Measurements from ENCODE around the gene ROGDI. TPM values are rescaled to one million over a fixed set of nuclear protein-coding genes. Genes with fewer than 3 reads are reported as not detected.

The ROGDI gene
- total RNA-seq, 3 donors from 2014 or later (not counting 1 experiment from before 2014, with no cell fraction given), result 6.6 to 15.5 (median 7.5) TPM

DNA sequence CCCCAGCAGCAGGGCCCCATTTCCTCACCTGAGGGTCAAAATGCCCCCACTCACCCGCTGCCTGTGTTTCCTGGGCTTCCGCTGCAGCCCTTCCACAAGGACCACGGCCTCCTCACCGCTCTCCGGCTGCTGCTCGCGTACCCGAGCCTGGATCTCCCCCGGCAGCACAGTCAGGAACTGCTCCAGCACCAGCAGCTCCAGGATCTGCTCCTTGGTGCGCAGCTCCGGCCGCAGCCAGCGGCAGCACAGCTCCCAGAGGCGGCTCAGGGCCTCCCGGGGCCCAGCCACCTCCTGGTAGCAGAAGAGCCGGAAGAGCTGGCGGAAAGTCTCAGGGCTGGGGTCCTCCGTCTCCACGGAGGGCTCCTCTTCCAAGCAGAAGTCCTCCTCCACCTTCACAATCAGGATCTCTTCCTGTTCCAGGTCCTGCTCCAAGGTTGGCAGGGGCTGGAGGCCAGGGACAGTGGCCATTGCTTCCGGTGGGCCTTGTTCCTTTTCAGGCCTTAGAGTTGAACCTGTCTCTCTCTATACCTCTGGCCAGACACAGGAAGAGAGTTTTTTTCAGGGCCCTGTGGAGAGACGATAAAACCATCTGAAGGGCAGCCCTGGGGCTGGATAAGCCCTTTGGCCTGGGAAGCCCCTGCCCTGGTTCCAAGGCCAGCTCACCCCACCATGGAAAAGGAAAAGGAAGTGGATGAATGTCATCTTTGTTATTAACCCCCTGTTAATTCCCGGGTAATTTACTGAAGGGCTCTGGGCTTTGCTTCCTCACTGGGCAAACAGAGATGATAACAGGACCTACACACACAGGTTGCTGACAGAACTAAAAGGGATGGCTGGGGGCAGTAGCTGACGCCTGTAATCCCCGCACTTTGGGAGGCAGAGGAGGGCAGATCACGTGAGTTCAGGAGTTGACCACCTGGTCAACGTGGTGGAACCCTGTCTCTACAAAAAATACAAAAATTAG, 36.6 kb downstream of the ROGDI start:
- Histone ChIP-seq H3K4me3 (ENCODE audit: low read length) (no peak overlapping the region), H3K36me3 (ENCODE audit: control insufficient read depth, insufficient read depth, low read length) (peaks cover 19% of the 10 kb centered on the region), H3K9me3 (ENCODE audit: control insufficient read depth, insufficient read depth, low read length) (no peaks in the 10 kb centered on the region), H3K27ac (ENCODE audit: low read length) (no peak overlapping the region), H3K27me3 (ENCODE audit: control insufficient read depth, insufficient read depth, low read length) (no peaks in the 10 kb centered on the region), H3K4me1 (ENCODE audit: control insufficient read depth, insufficient read depth, low read length) (peaks cover 38% of the 10 kb centered on the region)
- whole genome bisulfite sequencing (ENCODE audit: insufficient coverage), result 83% methylated on average over 26 of the region's 26 CpGs
- Mint-ChIP-seq H3K27me3 (ENCODE audit: low read depth in 2 of 2) (no peaks in the 10 kb centered on the region), H3K36me3 (no peaks in the 10 kb centered on the region), H3K27ac (peak overlapping the region; percentile 73 to 81), H3K4me1 (peaks cover 30 to 34% of the 10 kb centered on the region in 2 donors), H3K4me3 (peak overlapping the region; percentile 88), H3K9me3 (no peaks in the 10 kb centered on the region)
- DNase-seq (no peak), ATAC-seq (no peak)
- intact Hi-C loops (cut with micrococcal nuclease), result loop anchor here (5.0 kb wide), 2 partner anchors 82 to 513 kb away; partner anchors contain the start of genes GLYR1 and UBN1
- TF ChIP-seq, protein P1, sequence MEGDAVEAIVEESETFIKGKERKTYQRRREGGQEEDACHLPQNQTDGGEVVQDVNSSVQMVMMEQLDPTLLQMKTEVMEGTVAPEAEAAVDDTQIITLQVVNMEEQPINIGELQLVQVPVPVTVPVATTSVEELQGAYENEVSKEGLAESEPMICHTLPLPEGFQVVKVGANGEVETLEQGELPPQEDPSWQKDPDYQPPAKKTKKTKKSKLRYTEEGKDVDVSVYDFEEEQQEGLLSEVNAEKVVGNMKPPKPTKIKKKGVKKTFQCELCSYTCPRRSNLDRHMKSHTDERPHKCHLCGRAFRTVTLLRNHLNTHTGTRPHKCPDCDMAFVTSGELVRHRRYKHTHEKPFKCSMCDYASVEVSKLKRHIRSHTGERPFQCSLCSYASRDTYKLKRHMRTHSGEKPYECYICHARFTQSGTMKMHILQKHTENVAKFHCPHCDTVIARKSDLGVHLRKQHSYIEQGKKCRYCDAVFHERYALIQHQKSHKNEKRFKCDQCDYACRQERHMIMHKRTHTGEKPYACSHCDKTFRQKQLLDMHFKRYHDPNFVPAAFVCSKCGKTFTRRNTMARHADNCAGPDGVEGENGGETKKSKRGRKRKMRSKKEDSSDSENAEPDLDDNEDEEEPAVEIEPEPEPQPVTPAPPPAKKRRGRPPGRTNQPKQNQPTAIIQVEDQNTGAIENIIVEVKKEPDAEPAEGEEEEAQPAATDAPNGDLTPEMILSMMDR (IDR thresholded peaks at IDR 0.05), result no peak

GRCh38 chr16:4763791-4764190, 38.6 kb downstream of the ROGDI start:
- ATAC-seq (no peak), DNase-seq (no peak)
- Mint-ChIP-seq H3K9me3 (no peaks in the 10 kb centered on the region), H3K27ac (no peak overlapping the region), H3K36me3 (no peaks in the 10 kb centered on the region), H3K4me1 (peaks cover 24 to 27% of the 10 kb centered on the region in 2 donors), H3K4me3 (no peak overlapping the region), H3K27me3 (ENCODE audit: low read depth in 2 of 2) (no peaks in the 10 kb centered on the region)
- Histone ChIP-seq H3K4me3 (ENCODE audit: low read length) (no peak overlapping the region), H3K9me3 (ENCODE audit: control insufficient read depth, insufficient read depth, low read length) (no peaks in the 10 kb centered on the region), H3K27me3 (ENCODE audit: control insufficient read depth, insufficient read depth, low read length) (no peaks in the 10 kb centered on the region), H3K27ac (ENCODE audit: low read length) (no peak overlapping the region), H3K4me1 (ENCODE audit: control insufficient read depth, insufficient read depth, low read length) (peaks cover 33% of the 10 kb centered on the region), H3K36me3 (ENCODE audit: control insufficient read depth, insufficient read depth, low read length) (peaks cover 29% of the 10 kb centered on the region)
- intact Hi-C loops (cut with micrococcal nuclease), result no loop called here
- TF ChIP-seq, protein P1 (IDR thresholded peaks at IDR 0.05), result no peak
- WGBS (ENCODE audit: insufficient coverage), result 97% methylated on average over 7 of the region's 7 CpGs

DNA sequence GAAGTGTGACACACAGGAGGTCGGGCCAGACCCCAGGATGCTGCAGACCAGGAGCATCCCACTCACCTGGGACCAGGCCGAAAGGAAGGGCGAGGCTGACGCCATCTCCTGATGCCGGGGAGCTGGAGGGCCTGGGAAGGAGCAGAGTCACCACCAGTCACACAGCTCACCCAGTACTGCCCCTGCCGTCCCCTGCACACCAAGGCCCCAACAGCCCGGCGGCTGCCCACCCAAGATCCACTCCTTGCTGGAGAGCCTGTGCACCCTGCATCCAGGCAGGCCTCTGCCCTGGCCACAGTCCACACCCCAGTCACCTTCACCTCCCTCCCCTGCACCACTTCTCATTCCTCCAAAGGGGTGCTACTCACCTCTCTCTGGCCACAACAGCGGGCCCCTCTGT, 40.2 kb downstream of the ROGDI start:
- Mint-ChIP-seq H3K36me3 (no peaks in the 10 kb centered on the region), H3K27ac (no peak overlapping the region), H3K4me3 (no peak overlapping the region), H3K9me3 (no peaks in the 10 kb centered on the region), H3K27me3 (ENCODE audit: low read depth in 2 of 2) (no peaks in the 10 kb centered on the region), H3K4me1 (peaks cover 12 to 14% of the 10 kb centered on the region in 2 donors)
- Histone ChIP-seq H3K27me3 (ENCODE audit: control insufficient read depth, insufficient read depth, low read length) (no peaks in the 10 kb centered on the region), H3K27ac (ENCODE audit: low read length) (no peak overlapping the region), H3K4me3 (ENCODE audit: low read length) (no peak overlapping the region), H3K4me1 (ENCODE audit: control insufficient read depth, insufficient read depth, low read length) (peaks cover 19% of the 10 kb centered on the region), H3K36me3 (ENCODE audit: control insufficient read depth, insufficient read depth, low read length) (peaks cover 36% of the 10 kb centered on the region), H3K9me3 (ENCODE audit: control insufficient read depth, insufficient read depth, low read length) (no peaks in the 10 kb centered on the region)
- DNase-seq (no peak), ATAC-seq (no peak)
- 95% methylated on average over 9 of the region's 9 CpGs for WGBS (ENCODE audit: insufficient coverage)
- TF ChIP-seq, protein P1 (IDR thresholded peaks at IDR 0.05), result no peak
- intact Hi-C loops (cut with micrococcal nuclease), result no loop called here
